ENCODE data around the gene DCAF12.

DNA sequence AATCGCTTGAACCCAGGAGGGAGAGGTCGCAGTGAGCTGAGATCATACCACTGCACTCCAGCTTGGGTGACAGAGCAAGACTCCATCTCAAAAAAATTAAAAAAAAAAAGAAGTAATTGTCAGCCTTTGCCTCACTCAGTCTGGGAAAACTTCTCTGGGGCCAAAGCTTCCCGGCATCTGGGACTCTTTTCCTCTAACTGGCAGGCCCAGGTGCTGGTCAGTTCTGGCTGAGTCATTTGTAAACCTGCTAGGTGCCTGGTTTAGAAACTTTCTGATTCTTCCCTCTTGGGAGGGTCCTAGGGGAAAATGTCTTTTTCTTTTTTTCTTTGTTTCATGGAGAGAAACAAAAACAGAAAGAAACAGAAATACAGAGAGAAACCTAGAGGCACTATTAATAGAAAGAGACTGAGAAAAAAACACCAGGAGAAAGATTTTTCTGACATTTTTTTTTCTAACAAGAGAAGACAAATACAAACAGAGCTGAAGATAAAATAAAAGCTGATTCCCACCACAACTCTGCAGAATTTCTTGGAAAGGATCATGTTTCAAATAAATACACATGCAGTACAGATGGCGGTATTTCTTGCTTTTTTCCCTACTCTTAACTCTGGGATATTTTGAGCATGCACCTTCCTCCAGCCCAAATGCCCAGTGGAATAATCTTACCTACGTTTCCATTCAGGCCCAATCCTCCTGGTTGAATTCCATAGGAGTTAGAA is 55.7 kb downstream of the DCAF12 start:
- TF ChIP-seq, protein P1, sequence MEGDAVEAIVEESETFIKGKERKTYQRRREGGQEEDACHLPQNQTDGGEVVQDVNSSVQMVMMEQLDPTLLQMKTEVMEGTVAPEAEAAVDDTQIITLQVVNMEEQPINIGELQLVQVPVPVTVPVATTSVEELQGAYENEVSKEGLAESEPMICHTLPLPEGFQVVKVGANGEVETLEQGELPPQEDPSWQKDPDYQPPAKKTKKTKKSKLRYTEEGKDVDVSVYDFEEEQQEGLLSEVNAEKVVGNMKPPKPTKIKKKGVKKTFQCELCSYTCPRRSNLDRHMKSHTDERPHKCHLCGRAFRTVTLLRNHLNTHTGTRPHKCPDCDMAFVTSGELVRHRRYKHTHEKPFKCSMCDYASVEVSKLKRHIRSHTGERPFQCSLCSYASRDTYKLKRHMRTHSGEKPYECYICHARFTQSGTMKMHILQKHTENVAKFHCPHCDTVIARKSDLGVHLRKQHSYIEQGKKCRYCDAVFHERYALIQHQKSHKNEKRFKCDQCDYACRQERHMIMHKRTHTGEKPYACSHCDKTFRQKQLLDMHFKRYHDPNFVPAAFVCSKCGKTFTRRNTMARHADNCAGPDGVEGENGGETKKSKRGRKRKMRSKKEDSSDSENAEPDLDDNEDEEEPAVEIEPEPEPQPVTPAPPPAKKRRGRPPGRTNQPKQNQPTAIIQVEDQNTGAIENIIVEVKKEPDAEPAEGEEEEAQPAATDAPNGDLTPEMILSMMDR (IDR thresholded peaks at IDR 0.05): no peak
- no peak for TF ChIP-seq POLR2A (IDR thresholded peaks at IDR 0.05)

Measured in heart left ventricle (tissue), 13 donors.